Spleen (tissue), 7 donors: ENCODE results near the gene DDX5.
A peak's percentile ranks its signal among the peaks of the same experiment; 100 is the strongest.

ENCODE experiments used
- CTCF ChIP-seq, 11 experiments: fragments of 200-600 bp in 7 of 11; fragments of 450-650 bp in 4 of 11; sonication (generic) in 4 of 11; IDR thresholded peaks in 8 of 11; conservative IDR thresholded peaks in 3 of 11; 1 replicate in 7 of 11; 2 replicates in 4 of 11; pipeline versions ENCODE4 v1.4.0 to v1.8.0; 2016 to 2021; ENCODE audit warnings: antibody characterized with exemption in 11 of 11, inconsistent platforms in 4 of 11, mild to moderate bottlenecking in 1 of 11
- POLR2A ChIP-seq, 3 donors: fragments of 450-650 bp; IDR thresholded peaks; one replicate each; pipeline ENCODE4 v1.5.1; 2017; ENCODE audit warnings: antibody characterized with exemption in 3 of 3, mild to moderate bottlenecking in 1 of 3
- POLR2AphosphoS5 ChIP-seq, 3 donors: sonication (generic); formaldehyde crosslinking; IDR thresholded peaks; one replicate each; pipeline ENCODE4 v1.5.1; 2017; ENCODE audit warnings: antibody characterized with exemption in 3 of 3
- donor health status: DM: no; HTN: no; CAD: no; lungs with moderate emphysema.
- donor health status: DM: no; HTN: no; CAD: no.
- donor health status: DM: no; HTN: no; CAD: no.

GRCh38 chr17:64505340-64506200 lies 519 bp downstream of the DDX5 start:
- TF ChIP-seq CTCF (IDR thresholded peaks at IDR 0.05 in 8 of 11, conservative IDR thresholded peaks at IDR 0.05 in 3 of 11) (peak in 5 of 11 experiments; percentile 8 to 35 (median 18)), POLR2A (IDR thresholded peaks at IDR 0.05) (peak in 1 of 3 donors; percentile 54), POLR2AphosphoS5 (IDR thresholded peaks at IDR 0.05) (peak; percentile 86 to 93 (median 91))
